Coronary artery (tissue), 2 donors: ENCODE measurements around the gene C3.

Experiments
- DNase-seq: peaks from one replicate; pipeline ENCODE4 v3.0.0-alpha.2; 2017; ENCODE audit warnings: low spot score
- H3K27ac ChIP-seq, 2 donors: fragments of 200-600 bp; sonication (generic); one replicate each; pipeline ENCODE4 v1.5.1; 2016 to 2019
- H3K4me3 ChIP-seq: fragments of 200-600 bp; sonication (generic); 2 replicates; pipeline ENCODE4 v1.5.1; 2016; ENCODE audit warnings: mild to moderate bottlenecking, moderate library complexity
- TF ChIP-seq, protein P1 (sequence below): fragments of 200-600 bp; sonication (generic); IDR thresholded peaks from one replicate; pipeline ENCODE4 v1.5.1; 2019; ENCODE audit warnings: antibody characterized with exemption

C3 gene

DNA sequence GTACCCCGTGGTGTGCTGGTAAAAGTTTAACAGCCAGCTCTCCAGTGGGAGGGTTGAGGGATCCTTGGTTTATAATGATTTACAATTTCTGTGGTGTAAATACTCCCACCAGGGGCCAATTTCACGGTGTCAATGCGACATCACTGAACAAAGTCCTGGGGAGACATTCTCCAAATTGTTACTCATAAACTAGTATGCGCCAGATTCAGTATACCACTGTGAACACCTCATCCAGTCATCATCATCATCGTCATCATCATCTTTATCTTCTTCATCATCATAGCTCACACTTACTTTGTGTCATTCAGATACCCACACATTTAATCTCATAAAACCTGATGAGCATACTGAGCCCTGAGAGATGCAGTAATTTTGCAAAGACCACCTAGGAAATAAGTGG lies 33.3 kb downstream of the C3 start:
- H3K27ac ChIP-seq = no peak overlapping the region
- DNase-seq = no peak
- TF ChIP-seq, protein P1, sequence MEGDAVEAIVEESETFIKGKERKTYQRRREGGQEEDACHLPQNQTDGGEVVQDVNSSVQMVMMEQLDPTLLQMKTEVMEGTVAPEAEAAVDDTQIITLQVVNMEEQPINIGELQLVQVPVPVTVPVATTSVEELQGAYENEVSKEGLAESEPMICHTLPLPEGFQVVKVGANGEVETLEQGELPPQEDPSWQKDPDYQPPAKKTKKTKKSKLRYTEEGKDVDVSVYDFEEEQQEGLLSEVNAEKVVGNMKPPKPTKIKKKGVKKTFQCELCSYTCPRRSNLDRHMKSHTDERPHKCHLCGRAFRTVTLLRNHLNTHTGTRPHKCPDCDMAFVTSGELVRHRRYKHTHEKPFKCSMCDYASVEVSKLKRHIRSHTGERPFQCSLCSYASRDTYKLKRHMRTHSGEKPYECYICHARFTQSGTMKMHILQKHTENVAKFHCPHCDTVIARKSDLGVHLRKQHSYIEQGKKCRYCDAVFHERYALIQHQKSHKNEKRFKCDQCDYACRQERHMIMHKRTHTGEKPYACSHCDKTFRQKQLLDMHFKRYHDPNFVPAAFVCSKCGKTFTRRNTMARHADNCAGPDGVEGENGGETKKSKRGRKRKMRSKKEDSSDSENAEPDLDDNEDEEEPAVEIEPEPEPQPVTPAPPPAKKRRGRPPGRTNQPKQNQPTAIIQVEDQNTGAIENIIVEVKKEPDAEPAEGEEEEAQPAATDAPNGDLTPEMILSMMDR = no peak
- no peak overlapping the region for H3K4me3 ChIP-seq

DNA sequence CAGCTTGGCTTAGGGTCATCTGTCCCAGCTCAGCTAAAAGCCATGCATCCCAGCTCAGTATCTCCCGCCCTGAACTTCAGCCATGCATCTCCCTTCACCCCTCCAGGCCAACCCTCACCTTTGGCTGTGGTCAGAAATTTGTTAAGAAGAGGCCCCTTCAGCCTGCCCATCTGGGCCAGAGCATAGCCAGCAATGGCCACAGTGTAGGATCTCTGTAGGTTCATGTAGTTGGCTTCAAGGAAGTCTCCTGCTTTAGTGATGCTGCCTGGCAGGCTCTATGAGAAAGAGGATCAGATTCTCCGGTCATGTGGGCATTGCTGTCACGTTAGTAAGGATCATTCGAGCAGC lies 33.8 kb downstream of the C3 start:
- Histone ChIP-seq H3K27ac (no peak overlapping the region), H3K4me3 (no peak overlapping the region)
- TF ChIP-seq, protein P1 = no peak
- no peak for DNase-seq

DNA sequence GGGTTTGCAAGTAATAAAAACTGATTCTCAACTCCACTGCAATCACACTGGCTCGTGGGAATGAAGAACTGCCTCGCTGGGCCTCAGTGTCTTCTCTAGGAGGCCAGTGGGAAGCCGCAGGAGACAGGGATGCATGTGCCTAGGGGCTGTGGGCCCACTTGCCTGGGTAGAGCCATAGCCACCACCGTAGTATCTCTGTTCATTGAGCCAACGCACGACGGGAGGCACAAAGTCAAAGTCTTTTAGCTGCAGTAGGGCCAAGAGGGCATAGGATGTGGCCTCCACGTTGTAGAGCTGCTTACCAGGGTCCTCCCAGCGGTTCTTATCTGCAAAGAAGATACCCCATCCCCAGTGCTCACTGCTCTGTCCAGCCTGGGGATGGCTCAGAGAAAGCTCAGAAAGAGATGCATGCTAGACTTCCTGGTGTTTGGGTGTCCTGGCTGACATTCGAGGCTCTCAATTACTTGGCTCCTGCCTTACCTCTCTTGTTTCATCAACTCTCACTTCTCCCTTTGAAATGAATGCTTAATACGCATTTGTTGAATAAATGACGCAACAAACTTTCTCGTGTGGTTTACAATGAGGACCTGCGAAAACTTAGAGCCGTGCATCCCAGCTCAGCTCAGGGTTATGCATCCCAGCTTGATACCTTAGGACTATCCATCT lies 34.4 kb downstream of the C3 start:
- no peak for DNase-seq
- no peak overlapping the region for H3K4me3 ChIP-seq
- TF ChIP-seq, protein P1 = no peak
- no peak overlapping the region for H3K27ac ChIP-seq

DNA sequence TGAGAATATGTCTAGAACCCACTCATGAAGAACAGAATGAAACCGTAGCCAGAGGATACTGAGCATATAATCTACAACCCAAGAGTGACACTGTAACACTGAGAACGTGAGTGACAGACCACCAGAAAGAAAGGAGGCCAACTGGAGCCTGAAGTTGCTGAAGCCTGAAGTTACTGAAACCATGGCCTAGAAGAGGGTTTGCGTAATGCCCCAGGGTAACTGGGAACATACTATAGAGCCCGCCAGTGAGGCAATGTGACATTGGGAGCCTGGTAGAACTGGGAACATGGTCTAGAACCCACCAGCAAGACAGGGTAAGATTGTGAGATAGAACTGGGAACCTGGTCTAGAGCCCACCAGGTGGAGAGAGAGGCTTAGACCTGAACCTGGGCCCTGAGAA lies 35.0 kb downstream of the C3 start:
- DNase-seq = no peak
- TF ChIP-seq, protein P1 = no peak
- Histone ChIP-seq H3K4me3 (no peak overlapping the region), H3K27ac (no peak overlapping the region)

DNA sequence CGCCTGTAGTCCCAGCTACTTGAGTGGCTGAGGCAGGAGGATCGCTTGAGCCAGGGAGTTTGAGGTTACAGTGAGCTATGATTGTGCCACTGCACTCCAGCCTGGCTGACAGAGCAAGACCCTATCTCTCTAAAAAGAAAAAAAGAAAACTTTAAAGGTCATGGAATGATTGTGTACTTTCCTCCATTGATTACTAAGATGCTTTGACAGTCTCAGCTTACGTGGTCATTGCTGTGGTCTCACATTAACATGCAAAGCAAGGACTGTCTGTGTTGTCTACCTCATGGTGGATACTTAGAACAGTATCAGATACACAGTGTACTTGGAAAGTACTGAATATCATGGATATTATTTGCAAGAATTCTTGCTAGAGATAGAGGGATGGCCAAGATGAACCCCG lies 36.5 kb downstream of the C3 start:
- Histone ChIP-seq H3K4me3 (no peak overlapping the region), H3K27ac (no peak overlapping the region)
- TF ChIP-seq, protein P1 = no peak
- no peak for DNase-seq

DNA sequence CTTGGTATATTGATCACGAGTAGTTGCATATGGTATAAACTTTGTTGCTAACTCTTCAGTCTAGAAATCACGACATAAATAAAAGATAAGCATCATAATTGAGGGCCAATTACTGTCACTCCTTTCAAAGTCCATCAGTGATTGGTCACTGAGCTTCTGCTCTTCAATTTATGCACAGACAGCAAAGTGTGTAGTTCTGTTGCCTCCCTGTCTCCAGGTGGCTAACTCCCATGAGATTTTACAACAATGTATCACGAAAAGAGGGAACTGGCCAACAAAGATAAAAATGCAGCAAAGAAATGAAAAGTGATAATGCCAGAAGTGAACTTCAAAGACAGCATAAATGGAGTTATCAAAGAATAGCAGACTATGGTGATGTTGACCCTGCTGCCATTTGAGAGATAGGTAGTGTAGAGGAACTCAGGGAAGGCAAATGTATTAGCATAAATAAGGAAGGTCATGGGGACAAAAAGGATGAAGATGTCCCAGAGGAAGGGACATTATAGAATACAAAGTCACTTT lies 37.8 kb downstream of the C3 start:
- H3K27ac ChIP-seq = no peak overlapping the region
- H3K4me3 ChIP-seq = no peak overlapping the region
- DNase-seq = no peak
- TF ChIP-seq, protein P1 = no peak

DNA sequence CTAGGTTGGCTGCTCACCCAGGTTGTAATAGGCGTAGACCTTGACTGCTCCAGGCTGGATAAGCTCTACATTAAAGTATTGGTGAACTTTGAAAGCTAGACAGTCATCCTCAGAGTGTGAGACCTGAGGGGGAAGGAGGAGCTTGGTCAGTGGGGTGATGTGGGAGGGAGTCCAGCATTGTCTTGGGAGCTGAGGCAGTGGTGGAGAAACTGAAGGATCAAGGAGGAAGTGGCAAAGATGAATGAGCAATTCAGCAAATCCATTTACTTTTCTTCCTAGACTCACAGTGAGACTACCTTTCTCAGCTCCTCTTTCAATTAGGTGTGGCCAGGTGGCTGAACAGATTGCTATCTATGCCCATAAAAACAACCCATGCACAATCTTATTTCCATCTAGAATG lies 40.3 kb downstream of the C3 start:
- no peak for DNase-seq
- TF ChIP-seq, protein P1 = no peak
- H3K4me3 ChIP-seq = no peak overlapping the region
- no peak overlapping the region for H3K27ac ChIP-seq
